ENCODE results near the gene IL4R.
"Not testable (repeated sequence)": the region's sequence is repeated elsewhere in the genome, so short reads cannot be mapped to it uniquely, and the experiment has no call there.

IL4R gene

DNA sequence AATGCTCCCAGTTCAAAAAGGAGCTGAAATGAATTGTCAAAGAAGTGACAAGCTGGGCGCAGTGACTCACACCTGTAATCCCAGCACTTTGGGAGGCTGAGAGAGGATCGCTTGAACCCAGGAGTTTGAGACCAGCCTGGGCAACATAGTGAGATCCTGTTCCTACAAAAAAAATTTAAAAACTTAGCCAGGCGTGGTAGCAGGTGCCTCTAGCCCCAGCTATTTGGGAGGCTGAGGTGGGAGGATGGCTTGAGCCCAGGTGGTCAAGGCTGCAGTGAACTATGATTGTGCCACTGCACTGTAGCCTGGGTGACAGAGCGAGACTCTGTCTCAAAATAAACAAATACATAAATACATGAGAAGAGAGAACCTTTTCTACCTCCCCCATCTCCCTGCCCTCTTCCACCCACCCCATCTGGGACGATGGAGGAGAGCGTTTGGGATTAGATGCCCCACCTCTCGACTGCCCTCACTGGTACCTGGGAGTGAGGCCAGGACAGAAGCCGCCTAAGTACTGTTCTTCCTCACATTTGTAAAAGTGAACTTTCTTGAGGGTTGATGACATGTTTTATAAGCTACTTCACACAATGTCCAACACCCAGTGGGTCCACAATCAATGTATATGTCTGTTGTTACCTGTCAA, 2.4 kb downstream of the IL4R start:
- DNase-seq, result peak; percentile 16

DNA sequence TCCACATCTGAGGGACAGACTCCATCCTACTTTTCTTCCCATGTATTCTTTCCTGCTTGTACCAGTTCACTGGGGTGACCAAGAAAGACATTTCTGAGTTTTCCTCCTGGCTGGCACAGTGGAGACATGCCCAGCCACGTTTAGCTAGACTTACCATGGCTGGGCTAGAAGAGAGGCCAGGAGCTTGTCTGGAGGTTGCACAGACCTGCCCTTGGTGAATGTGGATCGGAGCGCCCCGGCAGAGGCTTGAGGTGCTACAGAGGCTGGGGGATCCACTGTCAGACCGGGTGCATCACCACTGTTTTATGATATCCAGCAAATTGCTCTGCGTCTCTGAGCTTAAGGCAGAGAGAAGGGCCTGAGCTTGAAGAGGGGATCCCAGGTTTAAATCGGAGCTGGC, 3.5 kb downstream of the IL4R start:
- DNase-seq, result peak; percentile 15

DNA sequence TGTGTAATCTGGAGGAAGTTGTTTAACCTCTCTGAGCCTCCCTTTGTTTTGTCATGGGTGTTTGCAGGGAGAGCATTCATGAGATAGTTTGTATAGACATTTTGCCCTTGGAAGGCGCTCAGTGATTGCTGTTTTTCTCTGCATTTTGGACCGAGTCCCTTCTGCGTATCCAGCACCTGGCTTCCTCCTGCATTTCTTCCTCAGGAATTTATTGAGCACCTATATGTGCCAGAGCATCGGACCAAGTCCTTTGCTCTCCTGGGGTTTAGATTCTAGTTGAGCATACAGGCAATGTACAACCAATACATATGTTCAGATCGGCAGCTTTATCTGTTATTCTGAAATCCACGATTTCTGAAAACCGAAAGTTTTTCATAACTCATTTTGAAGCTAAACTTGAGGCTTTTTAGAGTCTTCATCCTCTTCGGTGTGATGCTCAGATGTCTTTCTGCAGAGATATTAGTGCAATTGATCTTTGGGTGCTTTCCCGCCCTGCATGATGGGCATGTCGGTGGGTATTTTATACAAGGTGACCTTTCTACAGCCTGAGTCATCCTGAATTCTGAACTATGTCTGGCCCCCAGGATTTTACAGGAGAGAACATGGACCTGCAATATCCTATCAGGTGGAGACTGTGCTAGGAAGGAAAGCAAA, 4.1 kb downstream of the IL4R start:
- DNase-seq, result peak; percentile 67

DNA sequence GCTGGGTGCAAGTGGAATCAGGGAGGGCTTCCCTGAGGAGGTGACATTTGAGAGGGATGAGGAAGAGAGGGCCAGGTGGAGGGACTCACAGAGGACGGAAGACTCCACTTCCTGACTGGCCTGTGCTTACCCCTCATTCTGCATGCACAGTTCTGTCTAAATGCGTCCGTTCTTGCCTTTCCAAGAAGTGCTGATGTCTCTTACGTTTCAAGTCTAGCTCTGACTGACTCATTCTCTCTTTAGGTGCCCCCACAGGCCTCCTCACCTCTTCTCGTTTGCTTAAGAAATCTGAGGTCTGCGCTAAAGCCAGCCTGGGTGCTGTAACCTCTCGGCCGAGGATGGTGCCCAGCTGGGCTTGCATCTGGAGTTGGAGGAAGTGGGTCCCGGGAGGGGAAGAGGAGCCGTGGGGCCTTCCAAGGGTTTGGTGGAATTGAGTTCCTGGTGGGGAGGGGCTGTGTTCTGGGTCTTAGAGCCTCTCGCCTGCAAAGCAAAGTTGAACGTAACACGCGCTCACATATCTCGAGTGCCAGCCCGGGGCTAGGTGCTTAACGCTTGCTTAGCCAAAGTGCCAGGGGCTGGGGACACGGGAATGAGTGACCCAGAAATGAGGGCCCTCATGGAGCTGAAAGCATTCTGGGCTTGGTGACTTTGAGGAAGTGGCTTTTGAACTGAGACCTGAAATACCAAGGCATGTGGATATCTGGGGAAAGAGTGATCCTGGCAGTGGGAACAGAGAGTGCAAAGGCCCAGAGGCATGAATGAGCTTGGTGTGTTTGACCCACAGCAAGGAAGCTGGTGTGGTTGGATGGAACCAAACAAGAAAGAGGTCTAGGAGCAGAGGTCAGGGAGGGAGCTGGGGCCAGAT, 4.8 kb downstream of the IL4R start:
- DNase-seq, result peak; percentile 87

DNA sequence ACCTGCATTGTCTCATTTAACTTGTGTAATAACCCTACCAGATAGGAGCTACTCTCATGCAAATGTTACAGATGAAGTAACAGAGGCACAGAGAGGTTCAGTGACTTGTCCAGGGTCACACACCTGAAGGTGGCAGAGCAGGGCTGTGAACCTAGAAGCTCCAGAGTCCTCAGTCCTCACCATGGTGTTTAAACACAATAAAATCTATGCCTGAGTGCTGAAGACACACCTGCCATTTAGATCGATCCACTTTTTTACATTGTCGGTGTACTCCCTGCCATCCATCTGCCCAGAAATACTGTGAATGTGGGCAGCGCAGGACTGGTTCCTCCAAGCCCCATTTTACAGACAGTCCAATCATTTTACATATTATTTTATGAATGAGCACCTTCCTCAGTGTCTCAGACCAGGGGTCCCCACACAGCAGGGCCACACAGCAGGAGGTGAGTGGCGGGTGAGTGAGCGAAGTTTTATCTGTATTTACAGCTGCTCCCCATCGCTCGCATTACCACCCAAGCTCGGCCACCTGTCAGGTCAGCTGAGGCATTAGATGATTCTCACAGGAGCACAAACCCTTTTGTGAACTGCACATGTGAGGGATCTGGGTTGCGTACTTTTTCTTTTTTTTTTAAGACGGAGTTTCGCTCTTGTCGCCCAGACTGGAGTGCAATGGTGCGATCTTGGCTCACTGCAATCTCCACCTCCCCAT, 5.6 kb downstream of the IL4R start:
- DNase-seq, result no peak

DNA sequence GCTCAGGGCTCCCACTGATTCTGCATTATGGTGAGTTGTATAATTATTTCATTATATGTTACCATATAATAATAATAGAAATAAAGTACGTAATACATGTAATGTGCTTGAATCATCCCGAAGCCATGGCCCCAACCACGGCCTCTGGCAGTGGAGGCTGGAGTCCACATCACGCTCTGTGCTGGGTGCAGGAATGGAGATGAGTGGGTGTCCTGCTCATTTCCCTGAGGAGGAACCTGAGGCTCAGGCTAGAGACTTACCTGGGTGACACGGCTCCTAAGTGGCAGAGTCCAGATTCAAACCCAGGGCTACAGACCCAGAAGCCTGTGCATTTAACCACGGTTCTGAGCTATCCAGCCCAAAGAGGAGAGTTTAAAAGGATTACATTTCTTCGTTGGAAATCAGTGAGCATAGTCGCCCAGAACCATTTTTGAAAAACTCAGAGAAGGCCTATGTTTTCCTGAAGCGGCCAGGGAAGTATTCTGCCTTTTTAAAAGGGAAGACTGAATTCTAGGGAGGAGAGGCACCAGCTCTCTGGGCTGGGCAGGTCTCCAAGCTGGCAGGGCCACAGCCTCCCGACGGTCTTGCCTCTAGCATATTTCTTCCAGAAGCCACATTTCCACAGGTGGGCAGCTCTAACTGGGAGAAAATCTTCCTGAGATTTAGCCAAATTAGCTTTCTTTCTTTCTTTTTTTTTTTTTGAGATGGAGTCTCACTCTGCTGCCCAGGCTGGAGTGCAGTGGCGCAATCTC, 6.7 kb downstream of the IL4R start:
- DNase-seq, result no peak

DNA sequence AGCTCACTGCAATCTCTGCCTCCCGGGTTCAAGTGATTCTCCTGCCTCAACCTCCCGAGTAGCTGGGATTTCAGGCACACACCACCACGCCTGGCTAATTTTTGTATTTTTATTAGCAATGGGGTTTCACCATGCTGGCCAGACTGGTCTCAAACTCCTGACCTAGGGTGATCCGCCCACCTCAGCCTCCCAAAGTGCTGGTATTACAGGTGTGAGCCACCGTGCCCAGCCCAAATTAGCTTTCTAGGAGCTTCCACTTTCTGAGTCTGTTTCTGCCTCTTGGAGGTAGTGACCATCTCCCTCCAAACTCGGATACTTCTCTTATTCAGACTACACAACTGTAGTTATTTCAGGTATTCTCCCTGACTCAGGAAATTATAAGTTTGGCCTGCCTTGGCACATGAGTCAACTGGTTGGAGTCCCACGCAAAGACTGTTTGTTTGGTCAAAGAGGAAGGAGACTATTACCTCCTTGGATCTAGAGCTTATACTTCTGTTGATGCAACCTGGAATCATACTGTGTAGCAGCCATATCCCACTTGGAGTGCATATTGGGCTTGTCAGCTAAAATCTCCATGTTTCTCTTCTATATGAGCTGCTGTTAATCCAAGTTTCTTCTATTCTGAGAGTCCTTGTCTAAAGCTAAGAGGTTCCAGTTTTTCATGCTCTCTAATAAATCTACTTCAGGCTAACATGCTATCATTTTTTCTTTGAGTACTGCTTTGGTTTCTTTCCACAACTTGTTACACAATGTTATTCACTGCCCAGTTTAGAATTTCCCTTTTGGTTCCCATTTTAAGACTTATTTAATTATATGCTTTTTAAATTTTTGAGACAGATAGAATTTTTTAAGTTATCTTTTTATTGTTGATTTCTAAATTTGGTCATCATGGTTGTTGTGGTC, 7.5 kb downstream of the IL4R start:
- DNase-seq, result no peak

DNA sequence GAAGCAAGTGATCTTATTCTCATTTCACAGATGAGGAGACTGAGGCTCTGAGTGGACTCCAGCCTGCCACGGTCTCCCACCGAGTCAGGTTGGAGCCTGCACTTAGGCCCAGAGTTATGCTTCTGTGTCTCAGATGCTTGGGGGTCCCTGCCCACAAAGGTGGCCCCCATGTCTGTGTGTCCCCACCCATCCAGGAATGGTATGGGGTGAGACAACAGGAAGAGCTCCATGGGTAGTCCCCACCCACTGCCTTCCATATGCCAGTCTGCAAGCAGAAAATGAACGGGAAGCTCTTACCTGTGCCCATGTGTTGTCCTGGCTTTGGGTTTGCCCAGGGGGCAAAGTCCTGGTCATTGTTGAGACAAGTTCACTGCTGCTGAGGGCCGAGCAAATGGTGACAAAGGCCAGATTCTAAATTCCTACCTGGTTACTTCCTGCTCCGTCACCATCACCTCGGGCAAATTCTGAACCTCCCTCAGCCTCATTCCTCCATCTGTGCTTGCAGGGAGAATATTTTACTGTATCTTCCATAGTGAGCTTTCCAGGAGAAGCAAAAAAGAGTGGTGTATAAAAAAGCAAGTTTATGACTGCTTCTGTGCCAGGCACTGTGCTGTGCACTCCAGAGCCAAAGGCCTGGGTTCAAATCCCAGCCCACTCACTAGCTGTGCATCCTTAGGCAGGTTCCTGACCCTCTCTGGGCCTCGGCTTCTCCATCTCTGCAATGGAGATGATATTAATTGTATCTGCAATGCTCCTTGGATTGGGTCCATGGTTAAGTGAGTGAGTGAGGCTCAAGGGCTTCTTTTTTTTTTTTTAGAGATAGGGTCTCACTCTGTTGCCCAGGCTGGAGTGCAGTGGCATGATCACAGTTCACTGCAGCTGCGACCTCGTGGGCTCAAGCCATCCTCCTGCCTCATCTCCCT, 9.3 kb downstream of the IL4R start:
- no peak for DNase-seq

DNA sequence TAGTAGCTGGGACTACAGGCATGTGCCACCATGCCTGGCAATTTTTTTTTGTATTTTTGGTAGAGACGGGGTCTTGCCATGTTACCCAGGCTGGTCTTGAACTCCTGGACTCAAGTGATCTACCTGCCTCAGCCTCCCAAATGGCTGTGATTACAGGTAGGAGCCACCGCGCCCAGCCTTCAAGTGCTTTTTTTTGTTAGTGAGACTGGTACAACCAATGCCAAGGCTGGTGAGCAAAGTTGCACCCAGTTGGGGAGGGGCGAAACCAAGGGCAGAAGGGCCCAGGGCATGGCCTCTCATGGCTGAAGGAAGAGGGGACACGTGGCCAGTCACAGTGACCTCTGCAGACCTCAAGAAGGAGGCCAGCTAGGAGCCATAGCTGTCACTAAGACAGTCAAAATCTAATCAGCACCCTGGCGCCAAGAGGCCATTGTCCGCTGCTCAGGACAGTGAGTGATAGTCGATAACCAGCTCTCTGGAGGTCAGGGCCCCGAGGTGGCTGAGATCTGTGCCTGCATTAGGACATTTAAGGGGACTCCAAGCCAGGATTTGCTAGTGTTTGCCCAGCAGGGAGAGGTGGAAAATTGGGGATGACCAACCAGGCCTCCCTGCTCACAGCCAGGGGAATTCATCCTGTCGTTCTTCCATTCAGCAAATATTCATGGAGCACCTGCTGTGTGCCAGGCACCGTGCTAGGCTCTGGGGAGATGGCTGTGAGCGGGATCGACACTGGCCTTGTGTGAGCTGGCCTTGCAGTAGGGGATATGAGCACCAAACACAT, 10.2 kb downstream of the IL4R start:
- DNase-seq, result no peak

DNA sequence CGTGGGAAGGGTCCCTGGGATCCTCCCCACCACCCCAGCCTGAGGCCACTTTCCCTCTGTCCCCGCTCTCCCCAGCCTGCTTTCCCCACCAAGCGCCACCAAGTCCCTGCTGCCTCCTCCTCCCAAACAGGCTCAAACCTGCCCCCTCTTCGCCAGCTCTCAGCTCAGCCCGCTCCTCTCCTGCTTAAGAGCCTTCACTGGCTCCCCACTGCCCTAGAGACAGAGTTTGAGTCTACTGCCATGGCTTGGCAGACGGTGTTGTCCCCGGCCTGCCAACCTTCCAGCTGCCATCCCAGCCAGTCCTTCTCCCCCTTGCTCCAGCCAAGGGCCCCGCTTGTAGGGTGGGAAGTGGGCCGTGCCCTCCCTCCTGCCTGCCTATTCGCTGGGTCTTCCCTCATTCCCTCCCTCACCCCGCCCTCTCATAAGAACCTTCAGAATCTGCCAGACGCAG, 11.1 kb downstream of the IL4R start:
- no peak for DNase-seq

DNA sequence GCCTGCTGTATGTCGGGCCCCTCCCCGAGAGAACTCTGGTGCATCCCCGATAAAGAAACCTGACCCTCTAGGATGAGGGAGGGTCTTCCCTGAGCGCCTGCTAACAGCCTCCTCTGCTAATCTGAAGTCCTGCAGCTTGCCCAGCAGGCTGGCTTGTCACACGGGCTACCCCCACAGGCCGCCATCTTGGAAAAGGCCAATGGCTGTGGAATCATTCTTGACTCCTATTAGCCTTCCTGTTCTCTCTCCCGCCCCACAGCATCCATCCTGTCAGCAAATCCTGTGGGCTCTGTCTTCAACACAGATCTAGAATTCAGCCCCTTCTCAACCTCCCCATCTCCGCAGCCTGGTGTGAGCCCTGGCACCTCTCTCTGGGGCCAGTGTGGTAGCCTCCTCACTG, 12.0 kb downstream of the IL4R start:
- no peak for DNase-seq

DNA sequence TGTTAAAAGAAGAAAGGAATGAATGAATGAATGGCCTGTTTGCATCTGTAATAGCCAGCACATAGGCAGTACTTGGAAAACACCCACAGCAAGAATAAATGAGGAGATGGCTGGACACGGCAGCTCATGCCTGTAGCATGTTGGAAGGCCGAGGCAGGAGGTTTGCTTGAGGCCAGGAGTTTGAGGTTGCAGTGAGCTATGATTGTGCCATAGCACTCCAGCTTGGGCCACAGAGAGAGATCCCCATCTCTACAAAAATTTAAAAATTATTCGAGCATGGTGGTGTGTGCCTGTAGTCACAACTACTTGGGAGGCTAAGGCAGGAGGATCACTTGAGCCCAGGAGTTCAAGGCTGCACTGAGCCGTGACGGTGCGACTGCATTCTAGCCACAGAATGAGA, 12.5 kb downstream of the IL4R start:
- no peak for DNase-seq

DNA sequence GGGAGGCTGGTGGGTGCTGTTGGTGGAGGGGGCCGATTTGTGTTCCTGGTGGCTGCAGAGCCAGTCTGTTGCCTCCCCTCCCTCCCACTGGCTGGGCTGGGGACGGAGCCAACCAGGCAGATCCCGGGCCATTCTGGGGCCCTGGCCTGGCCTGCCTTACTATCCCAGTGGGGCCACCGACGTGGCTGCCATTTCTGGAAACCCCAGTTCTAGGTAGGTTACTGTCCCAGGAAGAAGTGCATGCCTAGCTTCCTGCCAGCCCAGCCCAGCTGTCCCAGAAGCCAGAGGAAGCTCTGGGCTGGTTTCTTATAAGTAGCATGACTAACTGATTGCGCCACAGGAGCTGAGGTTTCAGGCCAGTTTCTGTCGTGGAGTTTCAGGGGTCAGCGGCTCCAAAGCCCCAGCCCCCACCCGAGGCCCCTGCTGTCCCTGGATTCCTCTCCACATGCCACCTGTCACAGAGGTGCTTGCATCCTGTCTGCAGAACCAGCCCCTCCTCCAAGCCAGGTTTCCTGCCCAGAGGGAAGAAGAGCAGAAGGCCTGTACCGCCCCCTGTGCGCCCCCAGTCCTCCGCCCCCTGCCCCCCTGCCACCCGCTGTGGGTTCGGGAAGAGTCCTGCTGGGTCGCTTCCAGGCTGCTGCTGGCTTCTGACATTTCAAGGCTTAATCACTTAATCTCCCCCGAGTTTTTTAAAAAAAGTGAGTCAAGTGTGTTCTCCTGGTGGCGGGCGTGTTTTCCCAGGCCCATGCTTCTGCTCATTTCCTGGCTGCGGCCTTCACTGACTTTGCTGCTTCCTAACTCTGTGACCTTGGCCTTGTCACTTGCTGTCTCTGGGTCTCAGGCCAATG, 13.2 kb downstream of the IL4R start:
- DNase-seq, result peak; percentile 73

DNA sequence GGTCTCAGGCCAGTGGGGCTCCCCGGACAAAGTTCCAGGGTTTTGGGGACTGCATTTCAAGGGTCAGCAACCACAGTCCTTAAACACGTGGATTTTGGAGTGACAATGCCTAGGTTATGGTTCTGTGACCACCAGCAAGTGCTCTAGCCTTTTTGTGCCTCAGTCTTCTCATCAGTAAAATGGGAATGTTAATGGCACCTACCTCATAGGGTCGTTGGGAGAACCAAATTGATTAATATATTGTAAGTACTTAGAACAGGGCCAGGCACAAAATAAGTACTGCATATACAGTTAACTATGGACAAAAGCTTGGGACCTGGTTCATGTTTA, 13.8 kb downstream of the IL4R start:
- DNase-seq, result no peak

DNA sequence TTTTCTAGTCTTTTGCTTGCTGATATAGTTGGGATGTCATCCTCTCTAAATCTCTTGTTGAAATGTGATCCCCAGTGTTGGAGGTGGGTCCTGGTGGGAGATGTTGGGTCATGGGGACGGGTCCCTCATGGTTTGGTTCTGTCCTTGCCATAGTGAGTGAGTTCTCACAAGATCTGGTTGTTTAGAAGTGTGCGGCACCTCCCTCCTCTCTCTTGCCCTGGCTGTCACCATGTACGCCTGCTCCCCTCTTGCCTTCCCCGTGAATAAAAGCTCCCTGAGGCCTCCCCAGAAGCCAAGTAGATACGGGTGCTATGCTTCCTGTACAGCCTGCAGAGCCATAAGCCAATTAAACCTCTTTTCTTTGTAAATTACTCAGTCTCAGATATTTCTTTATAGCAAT, 15.2 kb downstream of the IL4R start:
- no peak for DNase-seq

DNA sequence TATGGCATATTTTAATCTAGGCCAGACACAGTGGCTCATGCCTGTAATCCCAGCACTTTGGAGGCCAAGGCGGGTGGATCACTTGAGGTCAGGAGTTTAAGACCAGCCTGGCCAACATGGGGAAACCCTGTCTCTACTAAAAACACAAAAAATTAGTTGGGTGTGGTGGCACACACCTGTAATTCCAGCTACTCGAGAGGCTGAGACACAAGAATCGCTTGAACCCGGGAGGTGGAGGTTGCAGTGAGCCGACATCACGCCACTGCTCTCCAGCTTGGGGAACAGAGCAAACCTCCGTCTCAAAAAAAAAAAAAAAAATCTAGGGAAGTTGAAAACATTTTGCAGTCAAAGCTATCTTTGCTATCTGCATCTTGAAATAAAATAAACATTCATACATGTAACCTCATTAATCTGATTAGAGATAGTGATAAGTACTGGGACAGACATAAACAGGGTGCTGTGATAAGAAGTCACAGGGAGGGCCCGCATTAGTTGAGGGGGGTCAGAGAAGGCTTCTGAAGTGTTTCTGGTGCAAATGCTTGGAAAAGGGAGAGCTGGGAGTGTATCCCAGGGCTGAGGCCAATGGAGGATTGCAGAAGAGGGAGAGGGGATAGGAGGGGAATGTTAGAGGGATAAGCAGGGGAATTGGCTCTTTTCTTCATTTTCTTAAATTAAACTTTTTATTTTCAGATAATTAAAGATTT, 15.8 kb downstream of the IL4R start:
- not testable (repeated sequence) for DNase-seq

DNA sequence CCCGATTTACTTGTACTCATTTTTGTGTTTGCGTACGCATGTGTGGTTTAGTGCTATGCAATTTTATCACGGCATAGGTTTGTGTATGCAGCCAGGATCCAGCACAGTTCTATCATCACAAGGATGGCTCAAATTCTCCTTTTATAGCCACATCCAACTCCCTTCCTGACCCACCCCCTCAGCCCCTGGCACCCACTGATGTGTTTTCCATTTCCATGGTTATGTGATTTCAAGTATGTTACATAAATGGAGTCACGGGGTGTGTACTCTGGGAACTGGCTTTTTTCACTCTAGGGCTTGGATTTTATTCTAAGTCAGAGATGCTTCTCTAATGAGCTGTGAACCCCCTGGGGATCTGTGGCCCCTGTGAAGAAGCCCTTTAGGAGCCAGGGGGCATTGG, 16.8 kb downstream of the IL4R start:
- no peak for DNase-seq

DNA sequence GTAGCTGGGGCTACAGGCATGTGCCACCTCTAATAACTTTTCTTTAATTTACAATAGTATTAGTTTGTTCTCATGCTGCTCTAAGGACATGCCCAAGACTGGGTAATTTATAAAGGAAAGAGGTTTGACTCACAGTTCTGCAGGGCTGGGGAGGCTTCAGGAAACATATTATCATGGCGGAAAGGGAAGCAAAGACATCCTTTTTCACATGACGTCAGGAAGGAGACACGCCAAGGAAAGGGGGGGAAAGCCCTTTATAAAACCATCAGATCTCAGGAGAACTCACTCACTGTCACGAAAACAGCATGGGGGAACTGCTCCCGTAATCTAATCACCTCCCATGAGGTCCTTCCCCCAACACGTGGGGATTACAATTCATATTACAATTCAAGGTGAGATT, 18.3 kb downstream of the IL4R start:
- no peak for DNase-seq

Data from activated CD4-positive, alpha-beta T cell treated with anti-CD3 and anti-CD28 coated beads, Interleukin-2, Interleukin-6, amounts not matched to agents 100 ng/mL and 50 ng/mL, durations not matched to agents 16 hours and 8 hours (primary cell).